Liver (tissue), 9 donors: ENCODE measurements around the gene SPEG. TPM values are rescaled to one million over a fixed set of nuclear protein-coding genes. Genes with fewer than 3 reads are reported as not detected.

Experiments
- DNase-seq: peaks from one replicate; pipeline ENCODE4 v3.0.0-alpha.2; 2017; ENCODE audit warnings: low spot score
- H3K27ac ChIP-seq, 2 donors: one replicate each; pipeline ENCODE4 v1.7.0; 2013; ENCODE audit warnings: inconsistent platforms in 2 of 2, low read length in 2 of 2, control low read depth in 1 of 2, low read depth in 1 of 2, mild to moderate bottlenecking in 1 of 2
- H3K27me3 ChIP-seq, 4 donors: one replicate each; pipeline versions ENCODE4 v1.6.1 to v1.7.0; 2013; ENCODE audit warnings: low read length in 3 of 4, inconsistent platforms in 1 of 4, mild to moderate bottlenecking in 1 of 4, moderate library complexity in 1 of 4; ENCODE audit not compliant: control insufficient read depth in 4 of 4, insufficient read depth in 4 of 4
- H3K36me3 ChIP-seq, 4 donors: one replicate each; pipeline versions ENCODE4 v1.6.1 to v1.7.0; 2013; ENCODE audit warnings: low read length in 3 of 4, mild to moderate bottlenecking in 3 of 4, low read depth in 1 of 4, moderate library complexity in 1 of 4; ENCODE audit not compliant: control insufficient read depth in 4 of 4, insufficient read depth in 3 of 4
- H3K4me1 ChIP-seq, 4 donors: one replicate each; pipeline versions ENCODE4 v1.6.1 to v1.7.0; 2013; ENCODE audit warnings: low read length in 3 of 4, mild to moderate bottlenecking in 3 of 4, moderate library complexity in 1 of 4; ENCODE audit not compliant: control insufficient read depth in 4 of 4, insufficient read depth in 4 of 4
- H3K4me3 ChIP-seq, 3 donors: one replicate each; pipeline versions ENCODE4 v1.6.1 to v1.7.0; 2013; ENCODE audit warnings: low read length in 3 of 3, control low read depth in 1 of 3, low read depth in 1 of 3, mild to moderate bottlenecking in 1 of 3
- H3K9ac ChIP-seq, 2 donors: one replicate each; pipeline ENCODE4 v1.7.0; 2013; ENCODE audit warnings: low read length in 2 of 2, mild to moderate bottlenecking in 2 of 2, moderate library complexity in 2 of 2, control low read depth in 1 of 2, low read depth in 1 of 2
- H3K9me3 ChIP-seq, 4 donors: one replicate each; pipeline versions ENCODE4 v1.6.1 to v1.7.0; 2013; ENCODE audit warnings: low read length in 3 of 4; ENCODE audit not compliant: control insufficient read depth in 4 of 4
- ATF3 ChIP-seq: IDR thresholded peaks from 2 replicates; pipeline ENCODE4 v1.6.1; 2016; ENCODE audit warnings: antibody characterized with exemption
- CTCF ChIP-seq: fragments of 150-350 bp; IDR thresholded peaks from 2 replicates; pipeline ENCODE4 v1.5.1; 2017; ENCODE audit warnings: improper control_type of control experiment, low read depth, low read length; ENCODE audit not compliant: missing input control
- EGR1 ChIP-seq, 2 donors: IDR thresholded peaks; 2 replicates each; pipeline ENCODE4 v1.6.1; 2016 to 2018; ENCODE audit warnings: antibody characterized with exemption in 2 of 2, low read depth in 2 of 2
- FOXA1 ChIP-seq: IDR thresholded peaks from 2 replicates; pipeline ENCODE4 v1.6.1; 2016; ENCODE audit warnings: antibody characterized with exemption
- FOXA2 ChIP-seq: IDR thresholded peaks from 2 replicates; pipeline ENCODE4 v1.6.1; 2016; ENCODE audit warnings: antibody characterized with exemption
- GABPA ChIP-seq, 2 donors: IDR thresholded peaks in 1 of 2; conservative IDR thresholded peaks in 1 of 2; 2 replicates each; pipeline ENCODE4 v1.6.1; 2016; ENCODE audit warnings: antibody characterized with exemption in 2 of 2, mild to moderate bottlenecking in 1 of 2, moderate library complexity in 1 of 2
- HNF4A ChIP-seq, 2 donors: conservative IDR thresholded peaks; 2 replicates each; pipeline ENCODE4 v1.6.1; 2016; ENCODE audit warnings: antibody characterized with exemption in 2 of 2, mild to moderate bottlenecking in 2 of 2
- HNF4G ChIP-seq: IDR thresholded peaks from 2 replicates; pipeline ENCODE4 v1.6.1; 2016; ENCODE audit warnings: antibody characterized with exemption
- JUND ChIP-seq, 2 donors: IDR thresholded peaks; 2 replicates each; pipeline ENCODE4 v1.6.1; 2016; ENCODE audit warnings: antibody characterized with exemption in 2 of 2
- MAX ChIP-seq: IDR thresholded peaks from 2 replicates; pipeline ENCODE4 v1.6.1; 2016; ENCODE audit warnings: antibody characterized with exemption
- NR2F2 ChIP-seq: IDR thresholded peaks from 2 replicates; pipeline ENCODE4 v1.6.1; 2016; ENCODE audit warnings: antibody characterized with exemption
- RAD21 ChIP-seq, 2 donors: IDR thresholded peaks; 2 replicates each; pipeline ENCODE4 v1.6.1; 2016; ENCODE audit warnings: antibody characterized with exemption in 2 of 2, mild to moderate bottlenecking in 2 of 2
- RXRA ChIP-seq, 2 donors: IDR thresholded peaks; 2 replicates each; pipeline ENCODE4 v1.6.1; 2017 to 2018; ENCODE audit warnings: antibody characterized with exemption in 2 of 2, mild to moderate bottlenecking in 1 of 2
- SP1 ChIP-seq: IDR thresholded peaks from 2 replicates; pipeline ENCODE4 v1.6.1; 2018; ENCODE audit warnings: antibody characterized with exemption, mild to moderate bottlenecking
- TAF1 ChIP-seq: conservative IDR thresholded peaks from 2 replicates; pipeline ENCODE4 v1.6.1; 2016; ENCODE audit warnings: antibody characterized with exemption, mild to moderate bottlenecking
- YY1 ChIP-seq: IDR thresholded peaks from 2 replicates; pipeline ENCODE4 v1.6.1; 2016; ENCODE audit warnings: antibody characterized with exemption, mild to moderate bottlenecking
- ZBTB33 ChIP-seq: IDR thresholded peaks from 2 replicates; pipeline ENCODE4 v1.6.1; 2016; ENCODE audit warnings: antibody characterized with exemption
- WGBS: extraction: QIAGEN DNeasy Blood & Tissue Kit; methylation state at CpG from one replicate; pipeline ENCODE4 v1.1.7; 2013; 5-methylcytosine and 5-hydroxymethylcytosine counted together
- polyA plus RNA-seq, 2 donors: library from polyadenylated mRNA; stranded (reverse) in 1 of 2; unstranded in 1 of 2; fragments of 200-250 nt in 1 of 2; fragments of >200 nt in 1 of 2; fragmentation: Nextera tagmentation in 1 of 2; extraction: Ambion mirVana in 1 of 2; gene quantifications; one replicate each; pipeline versions ENCODE4 v1.2.1 to v1.2.3, GENCODE V29; 2013 to 2015
- total RNA-seq, 2 donors: library from RNA; depleted of rRNA; stranded (reverse); fragments of >200 nt; gene quantifications; one replicate each; pipeline ENCODE4 v1.2.3, GENCODE V29; 2014
- TF ChIP-seq, protein P1 (sequence below): IDR thresholded peaks from 2 replicates; pipeline ENCODE4 v1.6.1; 2016; ENCODE audit warnings: antibody characterized with exemption, mild to moderate bottlenecking
- donor health status: healthy.
- donor health status: healthy.
- donor health status: healthy.
- donor health status: healthy.
- donor health status: healthy.

SPEG gene
- total and polyA plus RNA-seq, 4 donors = 0.51 to 0.96 (median 0.66) TPM

GRCh38 chr2:219437141-219437540 is 2.5 kb downstream of the SPEG start (continued):
- no peak for TF ChIP-seq YY1
- no peak for TF ChIP-seq GABPA (IDR thresholded peaks at IDR 0.05 in 1 of 2, conservative IDR thresholded peaks at IDR 0.05 in 1 of 2)
- no peak for TF ChIP-seq FOXA1

DNA sequence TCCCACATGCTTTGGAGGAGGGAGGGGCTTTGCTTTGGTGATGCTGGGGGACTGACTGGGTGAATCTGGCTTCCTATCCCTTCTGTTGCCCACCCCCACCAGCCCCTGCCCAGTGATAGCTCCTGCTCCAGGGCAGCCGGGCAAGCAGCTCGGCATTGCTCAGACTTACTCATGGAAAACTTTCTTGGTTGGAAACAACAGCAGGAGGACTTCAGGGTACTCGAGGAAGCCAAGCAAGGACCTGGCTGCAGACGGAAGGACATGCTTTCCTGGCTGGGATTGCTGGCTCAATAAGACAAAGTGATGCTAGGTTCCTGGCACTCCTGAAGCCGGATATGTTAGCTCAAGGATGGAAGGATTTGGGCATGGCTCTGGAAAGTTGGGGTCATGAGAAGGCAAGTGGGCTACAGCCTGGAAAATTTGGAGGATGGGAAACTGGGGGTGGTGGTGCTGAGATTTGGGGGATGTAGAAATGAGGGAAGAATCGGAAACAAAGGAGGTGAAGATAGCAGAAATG is 3.1 kb downstream of the SPEG start:
- Histone ChIP-seq H3K9ac (no peak overlapping the region), H3K27me3 (peaks cover 0 to 12% (median 6%) of the 10 kb centered on the region in 4 donors), H3K4me1 (peaks cover 2 to 13% (median 4%) of the 10 kb centered on the region in 4 donors), H3K27ac (no peak overlapping the region), H3K36me3 (no peaks in the 10 kb centered on the region), H3K9me3 (no peaks in the 10 kb centered on the region), H3K4me3 (no peak overlapping the region)
- DNase-seq = no peak
- TF ChIP-seq TAF1 (no peak), ZBTB33 (no peak), EGR1 (IDR thresholded peaks at IDR 0.05; ENCODE audit: low read depth in 2 of 2) (no peak), FOXA2 (no peak), SP1 (no peak), CTCF (no peak), NR2F2 (no peak), ATF3 (no peak), MAX (no peak), YY1 (no peak), HNF4A (conservative IDR thresholded peaks at IDR 0.05) (no peak), JUND (IDR thresholded peaks at IDR 0.05) (no peak), RXRA (IDR thresholded peaks at IDR 0.05) (no peak), RAD21 (IDR thresholded peaks at IDR 0.05) (no peak), FOXA1 (no peak), GABPA (IDR thresholded peaks at IDR 0.05 in 1 of 2, conservative IDR thresholded peaks at IDR 0.05 in 1 of 2) (no peak), HNF4G (no peak)
- TF ChIP-seq, protein P1, sequence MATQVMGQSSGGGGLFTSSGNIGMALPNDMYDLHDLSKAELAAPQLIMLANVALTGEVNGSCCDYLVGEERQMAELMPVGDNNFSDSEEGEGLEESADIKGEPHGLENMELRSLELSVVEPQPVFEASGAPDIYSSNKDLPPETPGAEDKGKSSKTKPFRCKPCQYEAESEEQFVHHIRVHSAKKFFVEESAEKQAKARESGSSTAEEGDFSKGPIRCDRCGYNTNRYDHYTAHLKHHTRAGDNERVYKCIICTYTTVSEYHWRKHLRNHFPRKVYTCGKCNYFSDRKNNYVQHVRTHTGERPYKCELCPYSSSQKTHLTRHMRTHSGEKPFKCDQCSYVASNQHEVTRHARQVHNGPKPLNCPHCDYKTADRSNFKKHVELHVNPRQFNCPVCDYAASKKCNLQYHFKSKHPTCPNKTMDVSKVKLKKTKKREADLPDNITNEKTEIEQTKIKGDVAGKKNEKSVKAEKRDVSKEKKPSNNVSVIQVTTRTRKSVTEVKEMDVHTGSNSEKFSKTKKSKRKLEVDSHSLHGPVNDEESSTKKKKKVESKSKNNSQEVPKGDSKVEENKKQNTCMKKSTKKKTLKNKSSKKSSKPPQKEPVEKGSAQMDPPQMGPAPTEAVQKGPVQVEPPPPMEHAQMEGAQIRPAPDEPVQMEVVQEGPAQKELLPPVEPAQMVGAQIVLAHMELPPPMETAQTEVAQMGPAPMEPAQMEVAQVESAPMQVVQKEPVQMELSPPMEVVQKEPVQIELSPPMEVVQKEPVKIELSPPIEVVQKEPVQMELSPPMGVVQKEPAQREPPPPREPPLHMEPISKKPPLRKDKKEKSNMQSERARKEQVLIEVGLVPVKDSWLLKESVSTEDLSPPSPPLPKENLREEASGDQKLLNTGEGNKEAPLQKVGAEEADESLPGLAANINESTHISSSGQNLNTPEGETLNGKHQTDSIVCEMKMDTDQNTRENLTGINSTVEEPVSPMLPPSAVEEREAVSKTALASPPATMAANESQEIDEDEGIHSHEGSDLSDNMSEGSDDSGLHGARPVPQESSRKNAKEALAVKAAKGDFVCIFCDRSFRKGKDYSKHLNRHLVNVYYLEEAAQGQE = no peak
- 64% methylated on average over 6 of the region's 6 CpGs for WGBS
